ENCODE data around the gene DNASE1L3.

DNA sequence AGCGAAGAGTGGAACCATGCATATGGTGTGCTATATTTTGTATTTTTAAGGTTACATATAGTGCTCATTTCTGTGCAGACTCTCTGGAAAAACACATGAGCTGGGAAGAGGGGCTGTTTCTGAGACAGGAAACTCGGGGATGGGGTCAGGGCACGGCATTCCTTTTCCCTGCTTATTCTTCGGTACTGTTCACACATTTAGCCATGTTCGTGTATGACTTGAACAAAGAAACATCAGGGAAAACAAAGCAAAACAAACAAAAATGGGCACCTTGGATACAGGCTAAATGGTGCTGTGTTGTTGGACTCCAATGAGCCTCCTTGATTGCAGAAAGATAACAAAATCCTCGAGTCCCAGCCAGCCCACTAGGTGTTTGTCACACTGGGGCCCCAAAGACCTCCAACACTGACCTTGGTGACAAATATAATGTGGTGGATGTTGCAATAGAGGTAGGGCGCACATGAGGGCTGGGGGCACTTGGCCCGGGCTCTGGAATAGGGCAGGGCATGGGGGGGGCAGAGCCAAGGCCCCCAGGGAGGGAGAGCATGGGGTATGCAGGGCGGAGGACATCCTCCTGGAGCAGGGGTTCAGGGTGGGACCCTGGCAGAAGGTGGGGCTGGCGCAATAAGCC is 19.3 kb downstream of the DNASE1L3 start:
- no peak for TF ChIP-seq POLR2AphosphoS5 (IDR thresholded peaks at IDR 0.05; ENCODE audit: low read depth, low read length)
- no peak for TF ChIP-seq REST (IDR thresholded peaks at IDR 0.05; ENCODE audit: insufficient read depth in 1 of 2, low read depth in 2 of 2, low read length in 2 of 2)
- no peak for TF ChIP-seq SIN3A (IDR thresholded peaks at IDR 0.05; ENCODE audit: borderline replicate concordance, insufficient read depth, low read length)
